ENCODE results near the gene AUTS2.

The AUTS2 gene

DNA sequence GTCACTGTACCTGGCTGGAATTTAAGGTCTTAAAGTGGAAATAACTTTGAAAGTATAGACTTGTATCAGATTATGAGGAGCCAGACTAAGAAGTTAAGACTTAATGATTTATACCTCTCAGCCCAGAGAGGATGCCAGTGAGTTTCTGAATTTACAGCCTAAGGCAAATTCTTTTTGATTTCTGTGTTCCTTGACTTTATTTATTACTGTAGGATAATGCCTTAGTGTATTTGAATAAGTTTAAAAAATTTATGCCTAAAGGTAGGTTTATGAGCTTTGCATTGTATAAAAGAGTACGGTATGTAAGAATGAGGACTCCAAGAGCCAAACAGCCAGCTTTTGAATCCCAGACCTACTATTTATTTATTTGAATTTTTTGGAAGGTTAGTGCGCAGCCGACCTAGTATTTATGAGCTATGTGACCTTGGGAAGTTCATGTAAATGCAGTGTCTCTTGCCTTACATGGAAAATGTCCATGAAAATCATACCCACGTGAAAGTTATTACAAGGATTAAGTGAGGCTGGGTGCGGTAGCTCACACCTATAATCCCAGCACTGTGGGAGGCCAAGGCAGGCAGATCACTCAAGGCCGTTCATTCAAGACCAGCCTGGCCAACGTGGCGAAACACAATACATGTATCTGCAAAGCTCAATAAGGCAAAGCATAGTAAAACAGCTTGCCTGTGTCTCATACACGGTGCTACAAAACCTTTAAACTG, 174.6 kb downstream of the AUTS2 start:
- no peak for DNase-seq (ENCODE audit: low read depth)
- no peak overlapping the region for H3K4me3 ChIP-seq (ENCODE audit: low read depth, low read length)
- TF ChIP-seq, protein P1, sequence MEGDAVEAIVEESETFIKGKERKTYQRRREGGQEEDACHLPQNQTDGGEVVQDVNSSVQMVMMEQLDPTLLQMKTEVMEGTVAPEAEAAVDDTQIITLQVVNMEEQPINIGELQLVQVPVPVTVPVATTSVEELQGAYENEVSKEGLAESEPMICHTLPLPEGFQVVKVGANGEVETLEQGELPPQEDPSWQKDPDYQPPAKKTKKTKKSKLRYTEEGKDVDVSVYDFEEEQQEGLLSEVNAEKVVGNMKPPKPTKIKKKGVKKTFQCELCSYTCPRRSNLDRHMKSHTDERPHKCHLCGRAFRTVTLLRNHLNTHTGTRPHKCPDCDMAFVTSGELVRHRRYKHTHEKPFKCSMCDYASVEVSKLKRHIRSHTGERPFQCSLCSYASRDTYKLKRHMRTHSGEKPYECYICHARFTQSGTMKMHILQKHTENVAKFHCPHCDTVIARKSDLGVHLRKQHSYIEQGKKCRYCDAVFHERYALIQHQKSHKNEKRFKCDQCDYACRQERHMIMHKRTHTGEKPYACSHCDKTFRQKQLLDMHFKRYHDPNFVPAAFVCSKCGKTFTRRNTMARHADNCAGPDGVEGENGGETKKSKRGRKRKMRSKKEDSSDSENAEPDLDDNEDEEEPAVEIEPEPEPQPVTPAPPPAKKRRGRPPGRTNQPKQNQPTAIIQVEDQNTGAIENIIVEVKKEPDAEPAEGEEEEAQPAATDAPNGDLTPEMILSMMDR (IDR thresholded peaks at IDR 0.05; ENCODE audit: low read depth, low read length, missing control alignments) = no peak

DNA sequence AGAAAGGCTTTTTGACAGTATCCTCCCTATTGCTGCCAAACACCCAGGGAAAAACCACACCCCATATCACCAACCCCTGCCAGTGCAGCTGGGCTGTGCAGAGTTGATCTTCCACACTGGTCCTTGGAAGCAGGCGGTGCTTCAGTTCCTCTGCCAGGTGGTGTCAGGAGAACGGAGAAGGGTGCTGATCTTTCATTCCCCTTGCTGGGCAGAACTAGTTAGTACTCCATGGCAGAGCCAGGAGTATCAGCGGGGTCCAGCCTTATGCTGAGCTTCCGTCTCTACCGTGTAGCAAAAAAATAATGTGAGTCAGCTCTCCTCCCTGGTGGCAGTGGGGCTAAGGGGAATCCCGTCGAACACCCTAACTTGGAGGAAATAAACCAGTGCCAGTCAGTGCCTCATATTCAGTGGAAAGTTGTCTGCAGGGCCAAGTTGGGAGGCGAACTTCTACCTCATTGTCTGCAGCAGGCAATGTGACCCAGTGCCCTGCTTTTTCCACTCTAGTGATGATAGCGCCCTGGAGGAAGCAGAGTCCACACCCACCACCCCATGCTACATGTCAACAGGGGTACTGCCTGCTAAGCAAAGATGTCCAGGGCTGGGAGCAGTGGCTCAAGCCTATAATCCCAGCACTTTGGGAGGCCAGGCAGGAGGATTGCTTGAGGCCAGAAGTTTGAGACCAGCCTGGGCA, 175.4 kb downstream of the AUTS2 start:
- H3K4me3 ChIP-seq (ENCODE audit: low read depth, low read length) = no peak overlapping the region
- no peak for DNase-seq (ENCODE audit: low read depth)
- TF ChIP-seq, protein P1 (IDR thresholded peaks at IDR 0.05; ENCODE audit: low read depth, low read length, missing control alignments) = no peak

DNA sequence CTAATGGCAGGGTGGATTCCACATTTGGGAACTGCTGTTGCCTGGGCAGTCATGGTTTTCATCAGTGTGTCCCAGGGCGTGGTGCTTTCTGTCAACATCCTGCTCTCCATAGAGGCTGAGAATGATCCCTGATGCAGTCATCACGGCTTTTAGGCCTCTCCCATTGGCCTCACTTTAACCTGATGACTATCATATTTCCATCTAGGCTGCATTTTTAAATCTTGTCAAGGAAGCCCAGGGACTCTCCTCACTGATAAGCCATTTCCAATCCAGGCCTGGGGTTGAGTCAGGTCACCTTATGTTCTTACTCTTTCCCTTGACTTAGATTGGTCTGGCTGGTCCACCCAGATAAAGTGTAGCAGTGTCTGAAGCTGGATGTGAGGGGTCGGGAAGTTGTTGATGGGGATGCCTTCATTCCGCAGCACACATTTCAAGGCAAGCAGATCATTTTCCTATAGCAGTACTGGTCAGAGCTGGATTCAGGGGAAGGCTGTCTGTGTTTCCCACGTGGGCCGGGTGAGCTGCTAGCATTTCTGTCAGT, 177.0 kb downstream of the AUTS2 start:
- H3K4me3 ChIP-seq (ENCODE audit: low read depth, low read length) = no peak overlapping the region
- DNase-seq (ENCODE audit: low read depth) = no peak
- TF ChIP-seq, protein P1 (IDR thresholded peaks at IDR 0.05; ENCODE audit: low read depth, low read length, missing control alignments) = no peak

DNA sequence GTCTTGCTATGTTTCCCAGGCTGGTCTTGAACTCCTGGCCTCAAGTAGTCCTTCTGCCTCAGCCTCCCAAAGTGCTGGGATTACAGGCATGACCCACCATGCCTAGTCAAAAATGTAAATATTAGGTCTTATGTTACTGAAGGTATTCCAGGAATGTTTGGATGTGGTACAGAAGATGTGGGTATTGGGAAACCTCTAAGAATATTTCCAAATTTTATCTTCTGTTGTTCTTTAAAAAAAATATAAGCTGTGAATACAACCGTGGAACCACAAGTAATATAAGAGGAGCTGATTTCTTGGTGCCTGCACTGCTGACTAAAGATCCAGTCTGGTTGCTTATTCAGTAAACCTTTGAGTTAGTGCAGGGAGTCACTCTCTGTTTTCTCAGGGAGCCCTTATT, 178.3 kb downstream of the AUTS2 start:
- DNase-seq (ENCODE audit: low read depth) = no peak
- H3K4me3 ChIP-seq (ENCODE audit: low read depth, low read length) = no peak overlapping the region
- TF ChIP-seq, protein P1 (IDR thresholded peaks at IDR 0.05; ENCODE audit: low read depth, low read length, missing control alignments) = no peak

DNA sequence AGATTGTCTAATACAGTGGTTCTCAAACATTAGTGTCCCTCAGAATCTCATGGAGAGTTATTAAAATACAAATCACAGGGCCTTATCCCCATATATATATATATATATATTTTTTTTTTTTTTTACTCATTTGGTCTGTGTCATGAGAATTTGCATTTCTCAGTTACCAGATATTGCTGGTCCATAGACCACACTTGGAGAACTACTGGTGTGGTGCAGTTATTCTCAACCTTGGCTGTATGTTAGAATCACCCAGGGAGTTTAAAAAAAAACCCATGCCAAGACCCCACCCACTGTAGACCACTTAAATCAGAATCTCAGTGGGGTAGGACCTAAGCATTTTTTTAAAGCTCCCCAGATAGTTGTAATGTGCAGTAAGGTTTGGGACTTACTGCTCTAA, 179.9 kb downstream of the AUTS2 start:
- DNase-seq (ENCODE audit: low read depth) = no peak
- TF ChIP-seq, protein P1 (IDR thresholded peaks at IDR 0.05; ENCODE audit: low read depth, low read length, missing control alignments) = no peak
- no peak overlapping the region for H3K4me3 ChIP-seq (ENCODE audit: low read depth, low read length)

DNA sequence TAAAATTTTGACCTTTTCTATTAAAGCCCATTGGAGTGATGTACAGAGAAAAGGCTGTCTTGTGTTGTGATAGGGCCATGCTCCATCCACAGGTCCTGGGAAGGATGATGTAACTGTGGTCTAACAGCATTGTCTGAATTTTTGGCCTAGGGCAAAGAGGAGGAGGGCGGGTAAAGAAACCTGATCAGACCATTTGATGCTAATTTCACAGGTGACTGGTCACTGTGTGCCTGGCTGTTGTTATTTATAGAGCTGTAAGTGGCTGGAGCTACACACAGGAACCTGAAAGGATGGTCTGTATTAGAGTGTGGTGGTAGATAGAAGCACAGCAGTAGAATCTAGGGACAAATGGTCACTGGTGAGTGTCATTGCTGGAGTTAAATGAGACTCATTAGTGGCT, 182.1 kb downstream of the AUTS2 start:
- H3K4me3 ChIP-seq (ENCODE audit: low read depth, low read length) = no peak overlapping the region
- no peak for DNase-seq (ENCODE audit: low read depth)
- TF ChIP-seq, protein P1 (IDR thresholded peaks at IDR 0.05; ENCODE audit: low read depth, low read length, missing control alignments) = no peak

All from GM12864 (cell line).